Ovary (tissue), 3 donors: ENCODE data around the gene KCNK1.

Experiments used
- POLR2A ChIP-seq: fragments of 450-650 bp; IDR thresholded peaks from one replicate; pipeline ENCODE4 v1.6.1; 2017; ENCODE audit warnings: antibody characterized with exemption, mild to moderate bottlenecking, moderate library complexity
- TF ChIP-seq, protein P1 (sequence below), 3 donors: fragments of 450-650 bp in 2 of 3; fragments of 200-600 bp in 1 of 3; IDR thresholded peaks; one replicate each; pipeline versions ENCODE4 v1.5.1 to v1.8.0; 2016 to 2022; ENCODE audit warnings: antibody characterized with exemption in 3 of 3, mild to moderate bottlenecking in 1 of 3
- donor health status: DM: no; HTN: no; CAD: no.

GRCh38 chr1:233673947-233674431 is 60.1 kb downstream of the KCNK1 start:
- TF ChIP-seq, protein P1, sequence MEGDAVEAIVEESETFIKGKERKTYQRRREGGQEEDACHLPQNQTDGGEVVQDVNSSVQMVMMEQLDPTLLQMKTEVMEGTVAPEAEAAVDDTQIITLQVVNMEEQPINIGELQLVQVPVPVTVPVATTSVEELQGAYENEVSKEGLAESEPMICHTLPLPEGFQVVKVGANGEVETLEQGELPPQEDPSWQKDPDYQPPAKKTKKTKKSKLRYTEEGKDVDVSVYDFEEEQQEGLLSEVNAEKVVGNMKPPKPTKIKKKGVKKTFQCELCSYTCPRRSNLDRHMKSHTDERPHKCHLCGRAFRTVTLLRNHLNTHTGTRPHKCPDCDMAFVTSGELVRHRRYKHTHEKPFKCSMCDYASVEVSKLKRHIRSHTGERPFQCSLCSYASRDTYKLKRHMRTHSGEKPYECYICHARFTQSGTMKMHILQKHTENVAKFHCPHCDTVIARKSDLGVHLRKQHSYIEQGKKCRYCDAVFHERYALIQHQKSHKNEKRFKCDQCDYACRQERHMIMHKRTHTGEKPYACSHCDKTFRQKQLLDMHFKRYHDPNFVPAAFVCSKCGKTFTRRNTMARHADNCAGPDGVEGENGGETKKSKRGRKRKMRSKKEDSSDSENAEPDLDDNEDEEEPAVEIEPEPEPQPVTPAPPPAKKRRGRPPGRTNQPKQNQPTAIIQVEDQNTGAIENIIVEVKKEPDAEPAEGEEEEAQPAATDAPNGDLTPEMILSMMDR (IDR thresholded peaks at IDR 0.05): no peak
- no peak for TF ChIP-seq POLR2A
